Esophagus squamous epithelium (tissue), 4 donors: ENCODE measurements around the gene TWF1.

ENCODE experiments used
- CTCF ChIP-seq, 6 experiments: fragments of 450-650 bp in 4 of 6; fragments of 200-600 bp in 2 of 6; sonication (generic) in 2 of 6; IDR thresholded peaks; one replicate each; pipeline ENCODE4 v1.5.1; 2016 to 2019; ENCODE audit warnings: antibody characterized with exemption in 6 of 6, mild to moderate bottlenecking in 4 of 6, moderate library complexity in 4 of 6
- POLR2A ChIP-seq, 4 donors: fragments of 450-650 bp; IDR thresholded peaks; one replicate each; pipeline ENCODE4 v1.6.1; 2017; ENCODE audit warnings: antibody characterized with exemption in 4 of 4, mild to moderate bottlenecking in 4 of 4, moderate library complexity in 3 of 4

DNA sequence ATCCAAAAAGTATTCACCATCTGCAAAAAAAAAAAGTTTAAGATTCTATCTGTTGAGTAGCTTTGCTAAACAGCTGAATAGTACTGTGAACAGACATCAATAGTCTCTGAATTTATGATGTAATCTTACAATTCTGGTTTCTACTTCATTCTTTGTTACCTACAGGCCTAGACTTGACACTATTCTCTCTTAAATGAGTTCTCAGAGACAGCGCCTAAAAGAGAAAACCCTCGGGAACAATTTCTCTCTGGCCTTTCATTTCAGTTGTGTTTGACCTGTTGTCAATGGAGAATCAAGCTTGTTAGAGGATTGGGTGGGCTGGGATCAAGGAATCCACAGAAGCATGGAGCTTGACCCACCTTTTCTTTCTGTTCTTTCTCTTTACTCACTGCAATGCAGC is 5.9 kb upstream of the TWF1 start:
- TF ChIP-seq CTCF (IDR thresholded peaks at IDR 0.05) (no peak), POLR2A (IDR thresholded peaks at IDR 0.05) (no peak)
